IMR-90 (cell line): ENCODE results near the gene C15orf40. TPM values are rescaled to one million over a fixed set of nuclear protein-coding genes. Genes with fewer than 3 reads are reported as not detected.

Experiments used
- ATAC-seq: fragments of 200-7000 bp; cut with Tn5 transposase; 2 replicates; pipeline ENCODE4 v1.9.1; 2020; ENCODE audit warnings: low read depth, mild to moderate bottlenecking, moderate library complexity
- BruUV-seq: library from RNA; stranded (reverse); fragments of 400-500 nt; replicated peaks from 2 replicates; lab custom pipeline; 2021; lab: Mats Ljungman, UMichigan
- CTCF ChIA-PET: fragments of 300-600 bp; formaldehyde crosslinking; extraction: SDS; loops from one replicate; lab custom pipeline; 2021; ENCODE audit warnings: antibody characterized with exemption; lab: Yijun Ruan, JAX
- POLR2A ChIA-PET: fragments of 300-600 bp; sonication (Branson Sonifier 250); formaldehyde crosslinking; loops from one replicate; lab custom pipeline; 2022; ENCODE audit warnings: antibody characterized with exemption; ENCODE audit not compliant: unreplicated experiment; lab: Charles Lee
- DNase-seq: peaks from one replicate; pipeline ENCODE4 v3.0.0; 2013
- H2AFZ ChIP-seq: replicated peaks from 2 replicates; pipeline ENCODE3; 2013; ENCODE audit warnings: low read length, mild to moderate bottlenecking; ENCODE audit not compliant: poor library complexity
- H2AK5ac ChIP-seq: 2 replicates; pipeline ENCODE4 v1.6.1; 2013; ENCODE audit warnings: low read depth, low read length, inconsistent platforms
- H2AK9ac ChIP-seq: replicated peaks from 2 replicates; pipeline ENCODE3; 2013; ENCODE audit warnings: mild to moderate bottlenecking, low read depth, low read length, moderate library complexity; ENCODE audit not compliant: poor library complexity
- H2BK120ac ChIP-seq: 2 replicates; pipeline ENCODE4 v1.6.1; 2013; ENCODE audit warnings: low read depth, low read length, inconsistent platforms
- H2BK15ac ChIP-seq: 3 replicates; pipeline ENCODE4 v1.6.1; 2013; ENCODE audit warnings: low read depth, low read length, inconsistent platforms
- H2BK20ac ChIP-seq: 2 replicates; pipeline ENCODE4 v1.6.1; 2013; ENCODE audit warnings: low read depth, mild to moderate bottlenecking, inconsistent platforms, low read length, moderate library complexity
- H2BK5ac ChIP-seq: 2 replicates; pipeline ENCODE4 v1.6.1; 2013; ENCODE audit warnings: mild to moderate bottlenecking, low read depth, low read length, inconsistent platforms; ENCODE audit not compliant: poor library complexity, severe bottlenecking
- H3K14ac ChIP-seq: replicated peaks from 2 replicates; pipeline ENCODE4 v1.6.1; 2013; ENCODE audit warnings: low read depth, low read length, inconsistent platforms
- H3K18ac ChIP-seq: 2 replicates; pipeline ENCODE4 v1.6.1; 2013; ENCODE audit warnings: low read depth, low read length, control low read depth
- H3K23ac ChIP-seq: 2 replicates; pipeline ENCODE4 v1.6.1; 2013; ENCODE audit warnings: low read depth, low read length, inconsistent platforms
- H3K27ac ChIP-seq: 2 replicates; pipeline ENCODE4 v1.5.1; 2013; ENCODE audit warnings: mild to moderate bottlenecking, control low read depth, low read length; ENCODE audit not compliant: insufficient read depth
- H3K27me3 ChIP-seq: 2 replicates; pipeline ENCODE4 v1.6.1; 2013; ENCODE audit warnings: low read length; ENCODE audit not compliant: control insufficient read depth, insufficient read depth
- H3K36me3 ChIP-seq: 2 replicates; pipeline ENCODE4 v1.6.1; 2013; ENCODE audit warnings: low read length, mixed read lengths; ENCODE audit not compliant: control insufficient read depth, insufficient read depth
- H3K4ac ChIP-seq: 2 replicates; pipeline ENCODE4 v1.6.1; 2013; ENCODE audit warnings: low read depth, low read length, inconsistent platforms
- H3K4me1 ChIP-seq: 2 replicates; pipeline ENCODE4 v1.6.1; 2013; ENCODE audit warnings: low read length, mixed read lengths; ENCODE audit not compliant: control insufficient read depth, insufficient read depth
- H3K4me2 ChIP-seq: 2 replicates; pipeline ENCODE4 v1.6.1; 2013; ENCODE audit warnings: low read depth, mild to moderate bottlenecking, control low read depth, low read length, moderate library complexity
- H3K4me3 ChIP-seq: 2 replicates; pipeline ENCODE4 v1.5.1; 2013; ENCODE audit warnings: low read depth, mild to moderate bottlenecking, control low read depth, low read length, moderate library complexity; ENCODE audit not compliant: insufficient read depth
- H3K56ac ChIP-seq: 2 replicates; pipeline ENCODE4 v1.6.1; 2013; ENCODE audit warnings: low read length, inconsistent platforms; ENCODE audit not compliant: insufficient read depth; ENCODE audit errors: extremely low read depth
- H3K79me1 ChIP-seq, 2 experiments: 2 replicates each; pipeline ENCODE4 v1.6.1; 2013; ENCODE audit warnings: low read length in 2 of 2, inconsistent platforms in 1 of 2, low read depth in 1 of 2
- H3K9ac ChIP-seq: 2 replicates; pipeline ENCODE4 v1.6.1; 2013; ENCODE audit warnings: low read depth, low read length, control low read depth
- H3K9me1 ChIP-seq: 2 replicates; pipeline ENCODE4 v1.6.1; 2013; ENCODE audit warnings: low read length, inconsistent platforms; ENCODE audit not compliant: insufficient read depth
- H3K9me3 ChIP-seq: 2 replicates; pipeline ENCODE4 v1.6.1; 2013; ENCODE audit warnings: low read length; ENCODE audit not compliant: control insufficient read depth, insufficient read depth
- H4K20me1 ChIP-seq: 2 replicates; pipeline ENCODE4 v1.6.1; 2013; ENCODE audit warnings: low read length, inconsistent platforms; ENCODE audit not compliant: insufficient read depth
- H4K5ac ChIP-seq: 2 replicates; pipeline ENCODE4 v1.6.1; 2013; ENCODE audit warnings: mild to moderate bottlenecking, low read depth, low read length, control low read depth
- H4K8ac ChIP-seq, 2 experiments: 2 replicates each; pipeline ENCODE4 v1.6.1; 2013; ENCODE audit warnings: low read depth in 2 of 2, low read length in 2 of 2, control low read depth in 1 of 2, inconsistent platforms in 1 of 2
- H4K91ac ChIP-seq: 2 replicates; pipeline ENCODE4 v1.6.1; 2013; ENCODE audit warnings: low read depth, low read length, inconsistent platforms; ENCODE audit not compliant: insufficient read depth
- CEBPB ChIP-seq: IDR thresholded peaks from 2 replicates; pipeline ENCODE4 v1.6.1; 2012; ENCODE audit warnings: low read depth, low read length, improper control_type of control experiment
- CHD1 ChIP-seq: IDR thresholded peaks from 2 replicates; pipeline ENCODE4 v1.6.1; 2012; ENCODE audit warnings: low read depth, low read length, improper control_type of control experiment
- FOS ChIP-seq: fragments of 150-350 bp; IDR thresholded peaks from 2 replicates; pipeline ENCODE4 v1.6.1; 2016; ENCODE audit warnings: low read depth, low read length
- MAZ ChIP-seq: IDR thresholded peaks from 2 replicates; pipeline ENCODE4 v1.6.1; 2012; ENCODE audit warnings: low read depth, mild to moderate bottlenecking, low read length, improper control_type of control experiment, moderate library complexity, borderline replicate concordance
- MXI1 ChIP-seq: IDR thresholded peaks from 2 replicates; pipeline ENCODE4 v1.6.1; 2012; ENCODE audit warnings: low read depth, mild to moderate bottlenecking, low read length, moderate library complexity, borderline replicate concordance
- RAD21 ChIP-seq: IDR thresholded peaks from 2 replicates; pipeline ENCODE4 v1.6.1; 2012; ENCODE audit warnings: low read length, improper control_type of control experiment
- RFX5 ChIP-seq: IDR thresholded peaks from 2 replicates; pipeline ENCODE4 v1.8.0; 2012; ENCODE audit warnings: low read depth, mild to moderate bottlenecking, low read length, moderate library complexity
- SMC3 ChIP-seq: fragments of 150-350 bp; IDR thresholded peaks from 2 replicates; pipeline ENCODE4 v1.6.1; 2016; ENCODE audit warnings: low read depth, mild to moderate bottlenecking, antibody characterized with exemption, low read length, moderate library complexity
- WGBS, 2 experiments: methylation state at CpG; one replicate each; pipeline versions ENCODE4 v1.1.5 to v1.1.7; 2013; ENCODE audit warnings: missing lambda C conversion rate in 2 of 2; ENCODE audit not compliant: insufficient read length in 1 of 2; ENCODE audit errors: extremely low coverage in 2 of 2; 5-methylcytosine and 5-hydroxymethylcytosine counted together
- dilution Hi-C: fragments of 300-500 bp; cut with HindIII; formaldehyde crosslinking; loops from one replicate; pipeline ENCODE4 v1.14.3; 2018; ENCODE audit warnings: low sequenced_read_pairs; ENCODE audit not compliant: unreplicated experiment
- in situ Hi-C: fragments of 300-500 bp; cut with MboI; formaldehyde crosslinking; loops from 3 replicates; pipeline ENCODE4 v1.14.3; 2019; ENCODE audit warnings: low sequenced_read_pairs, inconsistent platforms, mixed read lengths
- intact Hi-C: fragments of 100-400 bp; cut with micrococcal nuclease; formaldehyde crosslinking; loops from 2 replicates; pipeline ENCODE4 v1.10.0; 2022
- polyA plus RNA-seq, 3 experiments: library from polyadenylated mRNA; depleted of rRNA; stranded (reverse); fragments of >200 nt; gene quantifications; 2 replicates each; pipeline ENCODE4 v1.2.3, GENCODE V29; 2012; ENCODE audit warnings: low replicate concordance in 1 of 3
- total RNA-seq: library from RNA; depleted of rRNA; stranded (reverse); fragments of >200 nt; gene quantifications from 2 replicates; pipeline ENCODE4 v1.2.3, GENCODE V29; 2012
- TF ChIP-seq, protein P1 (sequence below): fragments of 150-350 bp; IDR thresholded peaks from 2 replicates; pipeline ENCODE4 v1.6.1; 2017; ENCODE audit warnings: mild to moderate bottlenecking, antibody characterized with exemption, low read length, low read depth
- TF ChIP-seq, protein P2 (sequence below): conservative IDR thresholded peaks from 2 replicates; pipeline ENCODE4 v1.5.1; 2012; ENCODE audit warnings: mild to moderate bottlenecking, low read depth, low read length, improper control_type of control experiment
- TF ChIP-seq, protein P3 (sequence below): fragments of 150-350 bp; IDR thresholded peaks from 2 replicates; pipeline ENCODE4 v1.6.1; 2016; ENCODE audit warnings: low read depth, mild to moderate bottlenecking, low read length, moderate library complexity, borderline replicate concordance

Gene C15orf40
- total and polyA plus RNA-seq, 2 of the 4 experiments (the other 2 are of a cell fraction): 7.0 to 10.7 TPM

DNA sequence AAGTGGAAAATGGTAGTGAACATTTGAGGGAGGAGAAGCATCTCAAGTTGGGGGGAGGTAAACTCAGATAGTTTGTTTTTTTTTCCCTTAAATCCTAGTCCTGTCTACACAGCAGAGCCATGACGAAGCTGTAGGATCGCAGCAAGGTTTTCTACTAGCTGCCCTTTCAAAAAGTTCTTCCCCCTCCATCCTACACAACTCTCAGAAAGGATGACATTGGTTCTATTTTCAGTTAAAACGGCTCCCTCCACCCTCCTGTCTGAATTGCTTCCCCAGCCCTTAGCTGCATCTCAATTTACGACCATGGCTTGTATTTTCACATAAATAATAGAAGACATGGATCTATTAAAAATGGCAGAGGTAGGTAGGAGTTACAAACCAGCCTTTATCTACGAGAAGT lies 61.1 kb downstream of the C15orf40 start:
- no peak overlapping the region for H2BK20ac ChIP-seq
- no peak overlapping the region for H3K23ac ChIP-seq
- ChIA-PET CTCF (no interaction called here), POLR2A (no interaction called here)
- H3K4me1 ChIP-seq: no peaks in the 10 kb centered on the region
- H2AK9ac ChIP-seq: no peak overlapping the region
- no peak overlapping the region for H2BK15ac ChIP-seq
- no peak overlapping the region for H3K4me2 ChIP-seq
- H3K56ac ChIP-seq: no peak overlapping the region
- no CpG with 5 or more reads among the region's 5 CpGs for WGBS, 2 experiments
- no peak overlapping the region for H4K91ac ChIP-seq
- no peak overlapping the region for H3K4ac ChIP-seq
- no peak overlapping the region for H2BK120ac ChIP-seq
- no peaks in the 10 kb centered on the region for H3K9me3 ChIP-seq
- H3K14ac ChIP-seq: no peak overlapping the region
- H3K18ac ChIP-seq: no peak overlapping the region
- H2BK5ac ChIP-seq: no peak overlapping the region
- H2AFZ ChIP-seq: no peak overlapping the region
- no peak overlapping the region for H3K27ac ChIP-seq
- no peak overlapping the region for H4K5ac ChIP-seq
- H3K79me1 ChIP-seq: no peaks in the 10 kb centered on the region
- dilution Hi-C loops (no loop called here), intact Hi-C loops (loop anchor here (10.0 kb wide), 1 partner anchor 95 kb away; no protein-coding TSS in a partner anchor), in situ Hi-C loops (no loop called here)
- no peaks in the 10 kb centered on the region; the same call in 1 of the 2 replicates for H3K9me1 ChIP-seq
- no peak overlapping the region for H4K8ac ChIP-seq
- no peaks in the 10 kb centered on the region for H4K20me1 ChIP-seq
- BruUV-seq: no TSS peak
- DNase-seq (no peak), ATAC-seq (no peak)
- H2AK5ac ChIP-seq: no peak overlapping the region
- TF ChIP-seq CEBPB: no peak
- no peak for TF ChIP-seq RFX5
- TF ChIP-seq MXI1: no peak
- no peak for TF ChIP-seq FOS
- TF ChIP-seq, protein P1, sequence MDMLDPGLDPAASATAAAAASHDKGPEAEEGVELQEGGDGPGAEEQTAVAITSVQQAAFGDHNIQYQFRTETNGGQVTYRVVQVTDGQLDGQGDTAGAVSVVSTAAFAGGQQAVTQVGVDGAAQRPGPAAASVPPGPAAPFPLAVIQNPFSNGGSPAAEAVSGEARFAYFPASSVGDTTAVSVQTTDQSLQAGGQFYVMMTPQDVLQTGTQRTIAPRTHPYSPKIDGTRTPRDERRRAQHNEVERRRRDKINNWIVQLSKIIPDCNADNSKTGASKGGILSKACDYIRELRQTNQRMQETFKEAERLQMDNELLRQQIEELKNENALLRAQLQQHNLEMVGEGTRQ: no peak
- TF ChIP-seq, protein P2, sequence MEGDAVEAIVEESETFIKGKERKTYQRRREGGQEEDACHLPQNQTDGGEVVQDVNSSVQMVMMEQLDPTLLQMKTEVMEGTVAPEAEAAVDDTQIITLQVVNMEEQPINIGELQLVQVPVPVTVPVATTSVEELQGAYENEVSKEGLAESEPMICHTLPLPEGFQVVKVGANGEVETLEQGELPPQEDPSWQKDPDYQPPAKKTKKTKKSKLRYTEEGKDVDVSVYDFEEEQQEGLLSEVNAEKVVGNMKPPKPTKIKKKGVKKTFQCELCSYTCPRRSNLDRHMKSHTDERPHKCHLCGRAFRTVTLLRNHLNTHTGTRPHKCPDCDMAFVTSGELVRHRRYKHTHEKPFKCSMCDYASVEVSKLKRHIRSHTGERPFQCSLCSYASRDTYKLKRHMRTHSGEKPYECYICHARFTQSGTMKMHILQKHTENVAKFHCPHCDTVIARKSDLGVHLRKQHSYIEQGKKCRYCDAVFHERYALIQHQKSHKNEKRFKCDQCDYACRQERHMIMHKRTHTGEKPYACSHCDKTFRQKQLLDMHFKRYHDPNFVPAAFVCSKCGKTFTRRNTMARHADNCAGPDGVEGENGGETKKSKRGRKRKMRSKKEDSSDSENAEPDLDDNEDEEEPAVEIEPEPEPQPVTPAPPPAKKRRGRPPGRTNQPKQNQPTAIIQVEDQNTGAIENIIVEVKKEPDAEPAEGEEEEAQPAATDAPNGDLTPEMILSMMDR: no peak
- TF ChIP-seq CHD1: no peak
- TF ChIP-seq, protein P3, sequence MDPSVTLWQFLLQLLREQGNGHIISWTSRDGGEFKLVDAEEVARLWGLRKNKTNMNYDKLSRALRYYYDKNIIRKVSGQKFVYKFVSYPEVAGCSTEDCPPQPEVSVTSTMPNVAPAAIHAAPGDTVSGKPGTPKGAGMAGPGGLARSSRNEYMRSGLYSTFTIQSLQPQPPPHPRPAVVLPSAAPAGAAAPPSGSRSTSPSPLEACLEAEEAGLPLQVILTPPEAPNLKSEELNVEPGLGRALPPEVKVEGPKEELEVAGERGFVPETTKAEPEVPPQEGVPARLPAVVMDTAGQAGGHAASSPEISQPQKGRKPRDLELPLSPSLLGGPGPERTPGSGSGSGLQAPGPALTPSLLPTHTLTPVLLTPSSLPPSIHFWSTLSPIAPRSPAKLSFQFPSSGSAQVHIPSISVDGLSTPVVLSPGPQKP: no peak
- TF ChIP-seq RAD21: no peak
- no peak for TF ChIP-seq SMC3
- TF ChIP-seq MAZ: no peak
- H3K27me3 ChIP-seq: peaks cover 26% of the 10 kb centered on the region
- no peaks in the 10 kb centered on the region for H3K36me3 ChIP-seq
- H3K9ac ChIP-seq: no peak overlapping the region
- no peak overlapping the region for H3K4me3 ChIP-seq
